Stomach (tissue), 9 donors: ENCODE results near the gene COPS7A. TPM values are rescaled to one million over a fixed set of nuclear protein-coding genes. Genes with fewer than 3 reads are reported as not detected.
A peak's percentile ranks its signal among the peaks of the same experiment; 100 is the strongest.

Experiments used
- DNase-seq, 2 donors: peaks; one replicate each; pipeline versions ENCODE4 v3.0.0 to v3.0.0-alpha.2; 2013 to 2019
- H3K27ac ChIP-seq, 5 donors: fragments of 200-600 bp in 4 of 5; sonication (generic) in 4 of 5; one replicate each; pipeline ENCODE4 v1.5.1; 2013 to 2019; ENCODE audit warnings: mild to moderate bottlenecking in 1 of 5, moderate library complexity in 1 of 5
- H3K27me3 ChIP-seq, 3 donors: fragments of 200-600 bp; sonication (generic); one replicate each; pipeline ENCODE4 v1.5.1; 2017 to 2019; ENCODE audit warnings: mixed run types in 1 of 3
- H3K36me3 ChIP-seq, 4 donors: fragments of 200-600 bp; sonication (generic); 1 replicate in 3 of 4; 2 replicates in 1 of 4; pipeline ENCODE4 v1.5.1; 2016 to 2019
- H3K4me1 ChIP-seq, 4 donors: fragments of 200-600 bp; sonication (generic); one replicate each; pipeline ENCODE4 v1.5.1; 2016 to 2019
- H3K4me3 ChIP-seq, 4 donors: fragments of 200-600 bp; sonication (generic) in 3 of 4; one replicate each; pipeline ENCODE4 v1.5.1; 2016 to 2019; ENCODE audit warnings: mild to moderate bottlenecking in 1 of 4
- H3K9me3 ChIP-seq, 4 donors: fragments of 200-600 bp; sonication (generic); one replicate each; pipeline ENCODE4 v1.5.1; 2016 to 2019
- CTCF ChIP-seq, 7 experiments: fragments of 450-650 bp in 4 of 7; fragments of 200-600 bp in 3 of 7; sonication (generic) in 3 of 7; IDR thresholded peaks; one replicate each; pipeline ENCODE4 v1.5.1; 2016 to 2019; ENCODE audit warnings: antibody characterized with exemption in 7 of 7, control low read depth in 2 of 7, mild to moderate bottlenecking in 1 of 7
- EP300 ChIP-seq: sonication (generic); formaldehyde crosslinking; IDR thresholded peaks from one replicate; pipeline ENCODE4 v1.6.1; 2017; ENCODE audit warnings: antibody characterized with exemption
- POLR2A ChIP-seq, 4 donors: fragments of 450-650 bp; IDR thresholded peaks; one replicate each; pipeline ENCODE4 v1.6.1; 2016; ENCODE audit warnings: antibody characterized with exemption in 4 of 4, control low read depth in 2 of 4, mild to moderate bottlenecking in 1 of 4, moderate library complexity in 1 of 4
- POLR2AphosphoS5 ChIP-seq, 3 donors: sonication (generic); formaldehyde crosslinking; IDR thresholded peaks; one replicate each; pipeline ENCODE4 v1.6.1; 2016; ENCODE audit warnings: antibody characterized with exemption in 3 of 3
- WGBS, 5 donors: extraction: QIAGEN DNeasy Blood & Tissue Kit in 3 of 5; methylation state at CpG; one replicate each; pipeline versions ENCODE4 v1.1.5 to v1.1.7; 2013 to 2018; 5-methylcytosine and 5-hydroxymethylcytosine counted together
- intact Hi-C: fragments of 100-400 bp; cut with DNase I; formaldehyde crosslinking; loops from one replicate; pipeline ENCODE4 v1.15.1; 2023; ENCODE audit warnings: low total_unique reads
- polyA plus RNA-seq, 3 donors: library from polyadenylated mRNA; stranded (reverse); fragments of 200-250 nt; gene quantifications; one replicate each; pipeline ENCODE4 v1.2.3, GENCODE V29; 2013
- total RNA-seq, 5 donors: library from RNA; depleted of rRNA; stranded (reverse); fragments of >200 nt; gene quantifications; one replicate each; pipeline versions ENCODE4 v1.1.0 to v1.2.3, GENCODE V29; 2014 to 2016
- donor health status: healthy with polysubstance abuse.
- donor health status: Bipolar disorder and iron deficiency.
- donor health status: healthy.

Gene COPS7A
- total and polyA plus RNA-seq, 8 donors = 5.8 to 54.2 (median 39.0) TPM

DNA sequence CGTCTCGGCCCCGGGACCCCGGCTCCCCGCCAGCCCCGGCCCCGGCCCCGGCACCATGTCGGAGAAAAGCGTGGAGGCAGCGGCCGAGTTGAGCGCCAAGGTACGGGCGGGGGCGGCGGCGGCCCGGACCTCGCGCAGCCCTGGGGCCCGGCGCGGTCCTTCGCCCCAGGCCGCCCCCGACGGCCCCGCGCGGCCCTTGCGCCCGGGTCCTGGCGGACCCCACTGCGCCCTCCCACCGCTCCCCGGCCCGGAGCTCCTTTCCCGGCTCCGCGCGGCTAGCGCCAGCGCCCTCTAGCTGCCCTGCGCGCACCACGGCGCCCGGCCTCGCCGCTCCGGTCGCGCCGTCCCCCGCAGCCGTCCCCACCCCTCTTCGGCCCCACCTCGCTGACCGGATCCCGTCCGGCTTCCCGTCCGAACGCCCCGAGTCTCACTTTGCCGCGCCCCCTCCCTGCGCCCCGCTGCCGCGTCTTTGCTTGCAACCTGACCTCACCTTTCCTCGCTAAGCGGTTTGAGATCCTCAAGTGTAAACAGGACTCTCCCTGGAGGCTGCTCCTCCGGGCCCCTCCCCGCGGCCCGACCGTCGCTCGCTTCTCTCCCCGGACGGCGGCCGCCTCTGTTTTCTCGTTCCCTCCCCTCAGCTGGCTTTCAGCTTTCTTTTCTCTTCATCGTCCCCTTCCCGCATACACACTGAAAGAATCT is 43.0 kb downstream of the COPS7A start:
- H3K36me3 ChIP-seq = peaks cover 12 to 23% (median 19%) of the 10 kb centered on the region in 4 donors
- no peak for TF ChIP-seq EP300
- TF ChIP-seq CTCF (IDR thresholded peaks at IDR 0.05) = peak in 5 of 7 experiments; percentile 13 to 89 (median 64)
- no peak for TF ChIP-seq POLR2A (IDR thresholded peaks at IDR 0.05)
- peak; percentile 15 to 55 (median 52) for TF ChIP-seq POLR2AphosphoS5 (IDR thresholded peaks at IDR 0.05)

GRCh38 chr12:6767353-6768319 is 43.8 kb downstream of the COPS7A start:
- Histone ChIP-seq H3K9me3 (no peaks in the 10 kb centered on the region), H3K36me3 (peaks cover 12 to 23% (median 19%) of the 10 kb centered on the region in 4 donors), H3K27ac (peak overlapping the region; percentile 85 to 96 (median 91)), H3K27me3 (peaks cover 0 to 7% (median 0%) of the 10 kb centered on the region in 3 donors), H3K4me1 (peaks cover 57 to 89% (median 82%) of the 10 kb centered on the region in 4 donors), H3K4me3 (peak overlapping the region; percentile 63 to 78 (median 78))
- peak in 1 of 2 donors; percentile 57 for DNase-seq
- no peak for TF ChIP-seq POLR2A (IDR thresholded peaks at IDR 0.05)
- no peak for TF ChIP-seq CTCF (IDR thresholded peaks at IDR 0.05)
- TF ChIP-seq POLR2AphosphoS5 (IDR thresholded peaks at IDR 0.05) = no peak
- no peak for TF ChIP-seq EP300
- WGBS, 5 donors = 20 to 31% (median 25%) methylated on average over 36 to 44 of the region's 44 CpGs
- intact Hi-C loops = no loop called here

More for the DNA sequence above, 43.0 kb downstream of the COPS7A start:
- peak; percentile 79 to 95 for DNase-seq
- Histone ChIP-seq H3K27me3 (no peaks in the 10 kb centered on the region), H3K4me1 (peaks cover 57 to 81% (median 74%) of the 10 kb centered on the region in 4 donors), H3K27ac (peak overlapping the region; percentile 85 to 96 (median 91)), H3K9me3 (no peaks in the 10 kb centered on the region), H3K4me3 (peak overlapping the region; percentile 63 to 78 (median 78))
- 0 to 2% (median 1%) methylated on average over 54 to 83 of the region's 88 CpGs for WGBS, 5 donors
- intact Hi-C loops = no loop called here

- DNase-seq = peak in 1 of 2 donors; percentile 40
- peak overlapping the region; percentile 63 to 78 (median 78) for H3K4me3 ChIP-seq
- H3K9me3 ChIP-seq = no peaks in the 10 kb centered on the region
- WGBS, 5 donors = 47 to 56% (median 53%) methylated on average over 6 of the region's 6 CpGs
- peaks cover 12 to 23% (median 19%) of the 10 kb centered on the region in 4 donors for H3K36me3 ChIP-seq
- H3K27me3 ChIP-seq = peaks cover 0 to 16% (median 5%) of the 10 kb centered on the region in 3 donors
- peak overlapping the region in 4 of 5 donors; percentile 85 to 96 (median 94) for H3K27ac ChIP-seq
- intact Hi-C loops = no loop called here
- no peak for TF ChIP-seq CTCF (IDR thresholded peaks at IDR 0.05)
- TF ChIP-seq EP300 = no peak
- TF ChIP-seq POLR2AphosphoS5 (IDR thresholded peaks at IDR 0.05) = no peak
- TF ChIP-seq POLR2A (IDR thresholded peaks at IDR 0.05) = no peak
- H3K4me1 ChIP-seq = peaks cover 54 to 92% (median 85%) of the 10 kb centered on the region in 4 donors
These were observed 44.6 kb downstream of the COPS7A start for GRCh38 chr12:6768437-6768914.

- Histone ChIP-seq H3K27me3 (peaks cover 0 to 21% (median 10%) of the 10 kb centered on the region in 3 donors), H3K27ac (peak overlapping the region in 3 of 5 donors; percentile 91 to 96 (median 96)), H3K4me3 (peak overlapping the region; percentile 63 to 78 (median 78)), H3K4me1 (peaks cover 54 to 92% (median 85%) of the 10 kb centered on the region in 4 donors), H3K9me3 (no peaks in the 10 kb centered on the region), H3K36me3 (peaks cover 12 to 23% (median 19%) of the 10 kb centered on the region in 4 donors)
- intact Hi-C loops = no loop called here
- WGBS, 5 donors = 46 to 61% (median 61%) methylated on average over 6 of the region's 6 CpGs
- TF ChIP-seq POLR2AphosphoS5 (IDR thresholded peaks at IDR 0.05) (no peak), POLR2A (IDR thresholded peaks at IDR 0.05) (no peak), CTCF (IDR thresholded peaks at IDR 0.05) (no peak), EP300 (no peak)
- DNase-seq = peak in 1 of 2 donors; percentile 83
These were observed 45.1 kb downstream of the COPS7A start for GRCh38 chr12:6768990-6769389.
